Duodenal mucosa (tissue), 2 donors: ENCODE data around the gene NLK.

ENCODE experiments used
- H3K27ac ChIP-seq: one replicate; pipeline ENCODE4 v1.7.0; 2013; ENCODE audit warnings: low read depth, low read length
- H3K27me3 ChIP-seq, 2 donors: one replicate each; pipeline ENCODE4 v1.7.0; 2013; ENCODE audit warnings: low read length in 2 of 2, control low read depth in 1 of 2; ENCODE audit not compliant: insufficient read depth in 2 of 2, control insufficient read depth in 1 of 2
- H3K36me3 ChIP-seq, 2 donors: one replicate each; pipeline ENCODE4 v1.7.0; 2013; ENCODE audit warnings: low read length in 2 of 2, control low read depth in 1 of 2; ENCODE audit not compliant: insufficient read depth in 2 of 2, control insufficient read depth in 1 of 2
- H3K4me1 ChIP-seq, 2 donors: one replicate each; pipeline ENCODE4 v1.7.0; 2013; ENCODE audit warnings: low read length in 2 of 2, control low read depth in 1 of 2; ENCODE audit not compliant: insufficient read depth in 2 of 2, control insufficient read depth in 1 of 2
- H3K4me3 ChIP-seq, 2 donors: one replicate each; pipeline ENCODE4 v1.7.0; 2013; ENCODE audit warnings: low read length in 2 of 2, low read depth in 1 of 2
- H3K9ac ChIP-seq, 2 donors: one replicate each; pipeline ENCODE4 v1.7.0; 2013; ENCODE audit warnings: low read length in 2 of 2, low read depth in 1 of 2
- H3K9me3 ChIP-seq, 2 donors: one replicate each; pipeline ENCODE4 v1.7.0; 2013; ENCODE audit warnings: low read length in 2 of 2, control low read depth in 1 of 2; ENCODE audit not compliant: control insufficient read depth in 1 of 2

NLK gene

GRCh38 chr17:28046034-28046825 is 3.8 kb downstream of the NLK start:
- Histone ChIP-seq H3K4me1 (peaks cover 36 to 53% of the 10 kb centered on the region in 2 donors), H3K27me3 (no peaks in the 10 kb centered on the region), H3K9me3 (no peaks in the 10 kb centered on the region), H3K27ac (no peak overlapping the region), H3K9ac (no peak overlapping the region), H3K36me3 (no peaks in the 10 kb centered on the region), H3K4me3 (no peak overlapping the region)

- H3K4me3 ChIP-seq, result no peak overlapping the region
- H3K9me3 ChIP-seq, result no peaks in the 10 kb centered on the region
- no peaks in the 10 kb centered on the region for H3K27me3 ChIP-seq
- no peaks in the 10 kb centered on the region for H3K36me3 ChIP-seq
- H3K27ac ChIP-seq, result no peak overlapping the region
- H3K9ac ChIP-seq, result no peak overlapping the region
- peaks cover 29 to 47% of the 10 kb centered on the region in 2 donors for H3K4me1 ChIP-seq
These were observed 5.3 kb downstream of the NLK start for GRCh38 chr17:28047806-28048205.

- Histone ChIP-seq H3K27ac (no peak overlapping the region), H3K9ac (no peak overlapping the region), H3K4me1 (peaks cover 25 to 47% of the 10 kb centered on the region in 2 donors), H3K36me3 (no peaks in the 10 kb centered on the region), H3K4me3 (no peak overlapping the region), H3K9me3 (no peaks in the 10 kb centered on the region), H3K27me3 (no peaks in the 10 kb centered on the region)
These were observed 6.6 kb downstream of the NLK start for GRCh38 chr17:28049071-28049470.

- H3K36me3 ChIP-seq, result no peaks in the 10 kb centered on the region
- no peaks in the 10 kb centered on the region for H3K9me3 ChIP-seq
- H3K27ac ChIP-seq, result no peak overlapping the region
- H3K9ac ChIP-seq, result no peak overlapping the region
- no peaks in the 10 kb centered on the region for H3K27me3 ChIP-seq
- H3K4me3 ChIP-seq, result no peak overlapping the region
- peaks cover 24 to 31% of the 10 kb centered on the region in 2 donors for H3K4me1 ChIP-seq
These were observed 10.7 kb downstream of the NLK start for GRCh38 chr17:28053044-28053670.

GRCh38 chr17:28053725-28054124 is 11.2 kb downstream of the NLK start:
- Histone ChIP-seq H3K9me3 (no peaks in the 10 kb centered on the region), H3K36me3 (no peaks in the 10 kb centered on the region), H3K27ac (no peak overlapping the region), H3K4me3 (no peak overlapping the region), H3K4me1 (peaks cover 24 to 34% of the 10 kb centered on the region in 2 donors), H3K9ac (no peak overlapping the region), H3K27me3 (no peaks in the 10 kb centered on the region)

- Histone ChIP-seq H3K27me3 (no peaks in the 10 kb centered on the region), H3K4me3 (peak overlapping the region in 1 of 2 donors; percentile 3), H3K36me3 (no peaks in the 10 kb centered on the region), H3K9ac (peak overlapping the region in 1 of 2 donors; percentile 6), H3K4me1 (peaks cover 24 to 34% of the 10 kb centered on the region in 2 donors), H3K27ac (no peak overlapping the region), H3K9me3 (no peaks in the 10 kb centered on the region)
These were observed 13.2 kb downstream of the NLK start for GRCh38 chr17:28055546-28056275.

GRCh38 chr17:28056276-28056620 is 13.8 kb downstream of the NLK start:
- Histone ChIP-seq H3K9me3 (no peaks in the 10 kb centered on the region), H3K27ac (no peak overlapping the region), H3K27me3 (no peaks in the 10 kb centered on the region), H3K4me1 (peaks cover 24 to 34% of the 10 kb centered on the region in 2 donors), H3K36me3 (no peaks in the 10 kb centered on the region), H3K9ac (peak overlapping the region in 1 of 2 donors; percentile 6), H3K4me3 (peak overlapping the region in 1 of 2 donors; percentile 3)

GRCh38 chr17:28057731-28058246 is 15.3 kb downstream of the NLK start:
- no peak overlapping the region for H3K27ac ChIP-seq
- H3K9ac ChIP-seq, result no peak overlapping the region
- H3K9me3 ChIP-seq, result no peaks in the 10 kb centered on the region
- H3K36me3 ChIP-seq, result no peaks in the 10 kb centered on the region
- no peak overlapping the region for H3K4me3 ChIP-seq
- peaks cover 24 to 33% of the 10 kb centered on the region in 2 donors for H3K4me1 ChIP-seq
- H3K27me3 ChIP-seq, result no peaks in the 10 kb centered on the region

GRCh38 chr17:28059675-28060074 is 17.2 kb downstream of the NLK start:
- H3K36me3 ChIP-seq, result no peaks in the 10 kb centered on the region
- H3K27me3 ChIP-seq, result no peaks in the 10 kb centered on the region
- H3K4me3 ChIP-seq, result no peak overlapping the region
- H3K4me1 ChIP-seq, result peaks cover 15 to 21% of the 10 kb centered on the region in 2 donors
- no peak overlapping the region for H3K27ac ChIP-seq
- no peak overlapping the region for H3K9ac ChIP-seq
- no peaks in the 10 kb centered on the region for H3K9me3 ChIP-seq

GRCh38 chr17:28065706-28066105 is 23.2 kb downstream of the NLK start:
- no peak overlapping the region for H3K9ac ChIP-seq
- H3K27me3 ChIP-seq, result no peaks in the 10 kb centered on the region
- no peak overlapping the region for H3K27ac ChIP-seq
- H3K9me3 ChIP-seq, result peaks cover 0 to 1% of the 10 kb centered on the region in 2 donors
- H3K4me3 ChIP-seq, result no peak overlapping the region
- no peaks in the 10 kb centered on the region for H3K4me1 ChIP-seq
- H3K36me3 ChIP-seq, result no peaks in the 10 kb centered on the region
